AG04450 (cell line): ENCODE measurements around the gene ETV6. TPM values are rescaled to one million over a fixed set of nuclear protein-coding genes. Genes with fewer than 3 reads are reported as not detected.

ENCODE experiments used
- CTCF ChIA-PET: fragments of 300-600, 350-600 bp; formaldehyde crosslinking; extraction: SDS; loops from one replicate; lab custom pipeline; 2022; ENCODE audit warnings: antibody characterized with exemption, inconsistent platforms; lab: Charles Lee
- POLR2A ChIA-PET: fragments of 350-600 bp; formaldehyde crosslinking; extraction: SDS; loops from one replicate; lab custom pipeline; 2021; ENCODE audit warnings: antibody characterized with exemption, inconsistent platforms; lab: Yijun Ruan, JAX
- DNase-seq: peaks from one replicate; pipeline ENCODE4 v3.0.0-alpha.2; 2011; ENCODE audit warnings: low read depth, low spot score
- H3K27ac ChIP-seq: one replicate; pipeline ENCODE4 v1.5.1; 2012; ENCODE audit warnings: low read depth, low read length, control low read depth
- H3K27me3 ChIP-seq: one replicate; pipeline ENCODE4 v1.6.0; 2012; ENCODE audit warnings: low read length; ENCODE audit not compliant: control insufficient read depth, insufficient read depth
- H3K4me3 ChIP-seq: 2 replicates; pipeline ENCODE4 v1.5.1; 2011; ENCODE audit warnings: mild to moderate bottlenecking, low read depth, low read length, control low read depth
- H3K9me3 ChIP-seq: 2 replicates; pipeline ENCODE4 v1.5.1; 2012; ENCODE audit warnings: low read length; ENCODE audit not compliant: control insufficient read depth, insufficient read depth
- CTCF ChIP-seq: IDR thresholded peaks from 2 replicates; pipeline ENCODE4 v1.5.1; 2011; ENCODE audit warnings: low read depth, low read length, control low read depth, inconsistent platforms
- polyA plus RNA-seq: library from polyadenylated mRNA; depleted of rRNA; stranded (reverse); fragments of >200 nt; gene quantifications from 2 replicates; pipeline ENCODE4 v1.2.3, GENCODE V29; 2011

ETV6 gene
- polyA plus RNA-seq, 1 experiment = 7.9 TPM

GRCh38 chr12:11693601-11694000, 44.1 kb downstream of the ETV6 start:
- no peak overlapping the region for H3K4me3 ChIP-seq
- CTCF ChIA-PET = no interaction called here
- TF ChIP-seq CTCF = no peak
- no peak for DNase-seq
- no peaks in the 10 kb centered on the region for H3K27me3 ChIP-seq
- H3K9me3 ChIP-seq = no peaks in the 10 kb centered on the region; the same call in 1 of the 2 replicates
- POLR2A ChIA-PET = no interaction called here
- no peak overlapping the region for H3K27ac ChIP-seq

GRCh38 chr12:11694528-11694927, 45.1 kb downstream of the ETV6 start:
- CTCF ChIA-PET = interaction anchor here (0.7 kb wide), 1 partner anchor 100 kb away, joined by 3 read pairs; no protein-coding TSS in a partner anchor
- POLR2A ChIA-PET = no interaction called here

GRCh38 chr12:11695321-11695720, 45.8 kb downstream of the ETV6 start:
- Histone ChIP-seq H3K9me3 (no peaks in the 10 kb centered on the region; the same call in 1 of the 2 replicates), H3K27me3 (no peaks in the 10 kb centered on the region), H3K27ac (no peak overlapping the region), H3K4me3 (no peak overlapping the region)
- CTCF ChIA-PET = interaction anchor here (0.7 kb wide), 1 partner anchor 229 kb away, joined by 3 read pairs; no protein-coding TSS in a partner anchor
- no peak for DNase-seq
- POLR2A ChIA-PET = no interaction called here
- TF ChIP-seq CTCF = no peak

More at GRCh38 chr12:11694528-11694927, 45.1 kb downstream of the ETV6 start:
- Histone ChIP-seq H3K4me3 (no peak overlapping the region), H3K27me3 (no peaks in the 10 kb centered on the region), H3K9me3 (no peaks in the 10 kb centered on the region; the same call in 1 of the 2 replicates), H3K27ac (no peak overlapping the region)
- no peak for DNase-seq
- TF ChIP-seq CTCF = no peak

GRCh38 chr12:11696084-11696483, 46.6 kb downstream of the ETV6 start:
- H3K27ac ChIP-seq = no peak overlapping the region
- POLR2A ChIA-PET = no interaction called here
- no peaks in the 10 kb centered on the region; the same call in 1 of the 2 replicates for H3K9me3 ChIP-seq
- no peak for DNase-seq
- CTCF ChIA-PET = no interaction called here
- no peak for TF ChIP-seq CTCF
- no peak overlapping the region for H3K4me3 ChIP-seq
- no peaks in the 10 kb centered on the region for H3K27me3 ChIP-seq

- Histone ChIP-seq H3K9me3 (no peaks in the 10 kb centered on the region; the same call in 1 of the 2 replicates), H3K4me3 (no peak overlapping the region), H3K27ac (no peak overlapping the region), H3K27me3 (no peaks in the 10 kb centered on the region)
- POLR2A ChIA-PET = no interaction called here
- TF ChIP-seq CTCF = no peak
- CTCF ChIA-PET = no interaction called here
- no peak for DNase-seq
Measured at GRCh38 chr12:11697131-11697530, 47.7 kb downstream of the ETV6 start.
